Activated CD8-positive, alpha-beta memory T cell treated with anti-CD3 and anti-CD28 coated beads, Interleukin-2, amount 10 ng/mL, durations not matched to agents 7 days and 5 days (primary cell): ENCODE measurements around the gene PGRMC2. TPM values are rescaled to one million over a fixed set of nuclear protein-coding genes. Genes with fewer than 3 reads are reported as not detected.

Experiments
- ATAC-seq: fragments of 150-1000 bp; cut with Tn5 transposase; one replicate; pipeline ENCODE4 v1.10.0; 2021; ENCODE audit warnings: moderate library complexity
- CTCF ChIA-PET: fragments of 350-600 bp; sonication (Branson Sonifier 250); formaldehyde crosslinking; loops from one replicate; lab custom pipeline; 2021; ENCODE audit warnings: antibody characterized with exemption; lab: Charles Lee
- DNase-seq: peaks from one replicate; pipeline ENCODE4 v3.0.0-alpha.2; 2020
- H3K27ac Mint-ChIP-seq: one replicate; pipeline ENCODE4 v1.8.0; 2021; ENCODE audit warnings: mild to moderate bottlenecking, mixed read lengths
- H3K27me3 Mint-ChIP-seq: one replicate; pipeline ENCODE4 v1.8.0; 2021; ENCODE audit warnings: mixed read lengths
- H3K36me3 Mint-ChIP-seq: one replicate; pipeline ENCODE4 v1.8.0; 2021; ENCODE audit warnings: mild to moderate bottlenecking, mixed read lengths
- H3K4me1 Mint-ChIP-seq: one replicate; pipeline ENCODE4 v1.8.0; 2021; ENCODE audit warnings: mixed read lengths
- H3K4me3 Mint-ChIP-seq: one replicate; pipeline ENCODE4 v1.8.0; 2021; ENCODE audit warnings: mild to moderate bottlenecking, moderate library complexity, mixed read lengths
- H3K9me3 Mint-ChIP-seq: one replicate; pipeline ENCODE4 v1.8.0; 2022; ENCODE audit warnings: low read depth, mixed read lengths
- total RNA-seq, 2 experiments: library from RNA; stranded (reverse); gene quantifications; one replicate each; pipeline ENCODE4 v1.2.3, GENCODE V29; 2021

The PGRMC2 gene
- total RNA-seq, 2 experiments from 2014 or later = 35.3 to 35.9 TPM

DNA sequence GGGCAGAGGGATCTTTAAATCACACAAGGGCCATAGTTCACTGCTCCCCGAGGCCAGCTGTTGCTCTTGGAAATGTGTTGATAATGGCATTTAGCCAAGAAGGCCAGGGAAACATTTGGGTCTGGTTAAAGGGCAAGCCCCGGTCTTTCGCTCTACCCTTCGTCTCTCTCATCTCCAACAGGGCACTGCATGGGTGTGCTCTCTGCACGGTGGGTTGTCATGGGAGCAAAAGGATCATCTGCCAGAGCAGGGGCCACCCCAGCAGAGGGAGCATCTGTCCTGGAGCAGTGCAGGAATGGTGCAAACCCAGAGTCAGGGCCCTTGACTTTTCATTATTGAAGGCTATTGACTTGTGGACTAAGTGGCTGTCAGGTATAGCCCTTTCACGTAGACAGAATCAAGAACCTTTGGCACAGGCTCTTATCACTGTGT is 22.7 kb upstream of the PGRMC2 start:
- ATAC-seq = no peak
- H3K4me3 Mint-ChIP-seq = no peak overlapping the region
- no peaks in the 10 kb centered on the region for H3K4me1 Mint-ChIP-seq
- no peak overlapping the region for H3K27ac Mint-ChIP-seq
- H3K36me3 Mint-ChIP-seq = no peaks in the 10 kb centered on the region
- no peaks in the 10 kb centered on the region for H3K9me3 Mint-ChIP-seq
- CTCF ChIA-PET = no interaction called here
- DNase-seq = no peak
- H3K27me3 Mint-ChIP-seq = no peaks in the 10 kb centered on the region

DNA sequence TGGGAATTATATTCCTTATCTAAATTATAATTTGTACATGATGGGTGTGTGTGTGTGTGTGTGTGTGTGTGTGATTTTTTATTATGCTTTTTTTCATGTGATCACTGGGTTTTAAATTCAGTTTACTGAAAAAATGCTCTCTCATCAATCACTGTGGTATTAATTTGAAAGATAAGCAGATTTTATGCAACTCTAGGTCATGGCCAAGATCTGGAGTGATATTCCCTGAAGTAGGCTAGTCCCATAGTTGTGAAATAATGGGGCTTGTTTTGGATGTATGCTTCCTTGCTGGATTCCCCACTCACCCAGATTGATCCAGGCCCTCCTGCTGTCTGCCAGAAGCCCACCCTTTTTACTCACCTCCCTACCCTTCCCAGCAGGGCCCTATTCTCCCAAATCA is 22.0 kb upstream of the PGRMC2 start:
- Mint-ChIP-seq H3K36me3 (no peaks in the 10 kb centered on the region), H3K27ac (no peak overlapping the region), H3K4me3 (no peak overlapping the region), H3K9me3 (no peaks in the 10 kb centered on the region), H3K4me1 (no peaks in the 10 kb centered on the region), H3K27me3 (no peaks in the 10 kb centered on the region)
- DNase-seq (no peak), ATAC-seq (no peak)
- CTCF ChIA-PET = no interaction called here

GRCh38 chr4:128308986-128309385 is 21.4 kb upstream of the PGRMC2 start:
- no peak for DNase-seq
- Mint-ChIP-seq H3K9me3 (no peaks in the 10 kb centered on the region), H3K36me3 (no peaks in the 10 kb centered on the region), H3K4me1 (no peaks in the 10 kb centered on the region), H3K27ac (no peak overlapping the region), H3K4me3 (no peak overlapping the region), H3K27me3 (no peaks in the 10 kb centered on the region)
- CTCF ChIA-PET = no interaction called here
- no peak for ATAC-seq

- Mint-ChIP-seq H3K27ac (no peak overlapping the region), H3K9me3 (no peaks in the 10 kb centered on the region), H3K36me3 (no peaks in the 10 kb centered on the region), H3K4me1 (no peaks in the 10 kb centered on the region), H3K27me3 (no peaks in the 10 kb centered on the region), H3K4me3 (no peak overlapping the region)
- CTCF ChIA-PET = no interaction called here
- no peak for DNase-seq
- ATAC-seq = no peak
These were observed 19.5 kb upstream of the PGRMC2 start for GRCh38 chr4:128307123-128307571.

DNA sequence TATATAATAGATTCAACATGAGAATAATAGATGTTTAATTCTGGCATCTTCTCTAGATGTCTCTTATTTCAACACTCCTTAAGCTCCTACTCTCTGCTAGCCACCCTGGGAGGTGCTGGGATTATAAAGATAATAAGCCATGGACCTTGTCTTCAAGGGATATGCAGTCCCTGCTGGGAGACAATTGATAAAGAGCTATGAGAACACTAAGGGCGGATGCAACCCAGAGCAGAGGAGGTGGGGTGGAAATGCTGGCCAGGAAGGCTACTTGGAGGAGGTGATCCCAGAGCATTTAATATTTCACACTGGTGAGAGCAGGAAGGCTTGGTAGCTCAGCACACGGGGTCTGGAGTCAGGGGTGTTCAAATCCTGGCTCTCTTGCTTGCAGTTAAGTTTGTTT is 18.3 kb upstream of the PGRMC2 start:
- Mint-ChIP-seq H3K27me3 (no peaks in the 10 kb centered on the region), H3K36me3 (peaks cover under 1% of the 10 kb centered on the region), H3K9me3 (no peaks in the 10 kb centered on the region), H3K4me3 (no peak overlapping the region), H3K4me1 (no peaks in the 10 kb centered on the region), H3K27ac (no peak overlapping the region)
- CTCF ChIA-PET = no interaction called here
- ATAC-seq (no peak), DNase-seq (no peak)

DNA sequence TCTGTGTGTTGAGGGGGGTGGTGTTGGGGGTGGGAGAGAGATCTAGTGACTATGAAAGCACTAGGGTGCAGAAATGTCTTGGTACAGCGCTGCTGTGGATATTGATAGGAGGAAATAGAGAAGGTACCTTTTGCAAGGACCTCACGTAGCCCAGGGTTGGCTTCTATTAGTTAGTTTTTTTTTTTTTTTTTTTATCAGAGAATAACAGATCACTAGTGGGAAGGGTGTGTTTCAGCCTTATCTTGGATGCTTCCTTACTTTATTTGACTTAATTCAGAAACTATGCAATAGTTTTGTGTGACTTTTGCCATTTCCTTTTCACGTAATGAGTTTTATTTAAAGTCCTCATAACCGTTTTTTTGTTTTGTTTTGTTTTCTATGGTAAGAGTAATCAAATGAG is 16.4 kb upstream of the PGRMC2 start:
- H3K36me3 Mint-ChIP-seq = peaks cover 2% of the 10 kb centered on the region
- CTCF ChIA-PET = no interaction called here
- no peak overlapping the region for H3K4me3 Mint-ChIP-seq
- no peak for DNase-seq
- H3K27me3 Mint-ChIP-seq = no peaks in the 10 kb centered on the region
- H3K27ac Mint-ChIP-seq = no peak overlapping the region
- no peaks in the 10 kb centered on the region for H3K4me1 Mint-ChIP-seq
- no peak for ATAC-seq
- no peaks in the 10 kb centered on the region for H3K9me3 Mint-ChIP-seq

- Mint-ChIP-seq H3K27me3 (no peaks in the 10 kb centered on the region), H3K27ac (no peak overlapping the region), H3K36me3 (peaks cover 4% of the 10 kb centered on the region), H3K4me1 (no peaks in the 10 kb centered on the region), H3K9me3 (no peaks in the 10 kb centered on the region), H3K4me3 (no peak overlapping the region)
- ATAC-seq (no peak), DNase-seq (no peak)
- CTCF ChIA-PET = no interaction called here
These were observed 15.8 kb upstream of the PGRMC2 start for GRCh38 chr4:128303405-128303785.

DNA sequence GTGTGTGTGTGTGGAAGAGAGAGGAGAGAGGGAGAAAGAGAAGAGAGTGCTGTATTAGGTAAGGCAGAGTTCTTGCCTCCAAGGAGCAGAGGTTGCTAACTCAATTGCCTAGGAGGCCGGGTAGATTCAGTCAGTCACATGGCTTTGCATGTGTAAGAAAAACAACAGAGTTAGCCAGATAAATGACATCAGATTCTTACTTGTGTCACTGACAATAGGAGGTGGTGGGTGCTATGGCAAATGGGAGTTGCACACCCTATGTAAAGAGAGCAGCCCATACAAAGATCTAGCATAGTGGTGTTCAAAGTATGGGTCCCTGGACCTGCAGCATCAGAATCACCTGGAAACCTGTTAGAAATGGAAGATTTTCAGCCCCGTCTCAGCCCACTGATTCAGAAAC is 14.4 kb upstream of the PGRMC2 start:
- Mint-ChIP-seq H3K9me3 (no peaks in the 10 kb centered on the region), H3K4me3 (no peak overlapping the region), H3K4me1 (no peaks in the 10 kb centered on the region), H3K36me3 (peaks cover 4% of the 10 kb centered on the region), H3K27me3 (no peaks in the 10 kb centered on the region), H3K27ac (no peak overlapping the region)
- no peak for ATAC-seq
- DNase-seq = no peak
- CTCF ChIA-PET = no interaction called here

DNA sequence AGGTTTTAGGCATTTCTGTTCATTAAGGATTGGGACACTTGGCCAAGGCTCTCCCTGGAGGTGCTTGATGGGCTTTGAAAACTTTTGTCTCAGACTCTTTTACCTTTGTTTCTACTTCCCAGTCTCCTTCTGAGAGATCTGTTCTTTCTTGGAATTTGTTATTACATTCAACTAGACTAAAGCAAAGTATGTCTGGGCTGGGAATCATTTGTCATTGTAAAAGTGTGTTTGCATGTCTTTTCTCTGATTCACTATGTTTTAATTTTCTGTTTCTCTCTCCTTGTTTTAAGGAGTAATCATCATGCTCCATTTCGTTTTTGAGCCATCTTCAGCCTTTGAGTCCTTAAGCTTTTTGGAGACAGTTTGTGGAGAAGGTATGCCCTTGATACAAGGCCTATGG is 12.2 kb upstream of the PGRMC2 start:
- no peak for ATAC-seq

GRCh38 chr4:128298852-128299251 is 11.2 kb upstream of the PGRMC2 start:
- Mint-ChIP-seq H3K36me3 (peaks cover 5% of the 10 kb centered on the region), H3K27me3 (no peaks in the 10 kb centered on the region), H3K4me3 (no peak overlapping the region), H3K9me3 (no peaks in the 10 kb centered on the region), H3K27ac (no peak overlapping the region), H3K4me1 (no peaks in the 10 kb centered on the region)
- ATAC-seq (no peak), DNase-seq (no peak)
- CTCF ChIA-PET = no interaction called here

More for the DNA sequence above, 12.2 kb upstream of the PGRMC2 start:
- Mint-ChIP-seq H3K9me3 (no peaks in the 10 kb centered on the region), H3K27me3 (no peaks in the 10 kb centered on the region), H3K36me3 (peaks cover 5% of the 10 kb centered on the region), H3K27ac (no peak overlapping the region), H3K4me1 (no peaks in the 10 kb centered on the region), H3K4me3 (no peak overlapping the region)
- DNase-seq = no peak
- CTCF ChIA-PET = no interaction called here

GRCh38 chr4:128298146-128298758 is 10.6 kb upstream of the PGRMC2 start:
- no peak for ATAC-seq
- DNase-seq = no peak
- Mint-ChIP-seq H3K4me1 (no peaks in the 10 kb centered on the region), H3K4me3 (no peak overlapping the region), H3K36me3 (peaks cover 5% of the 10 kb centered on the region), H3K27ac (no peak overlapping the region), H3K9me3 (no peaks in the 10 kb centered on the region), H3K27me3 (no peaks in the 10 kb centered on the region)
- CTCF ChIA-PET = interaction anchor here (1.4 kb wide), 1 partner anchor 16 kb away, joined by 3 read pairs; no protein-coding TSS in a partner anchor

DNA sequence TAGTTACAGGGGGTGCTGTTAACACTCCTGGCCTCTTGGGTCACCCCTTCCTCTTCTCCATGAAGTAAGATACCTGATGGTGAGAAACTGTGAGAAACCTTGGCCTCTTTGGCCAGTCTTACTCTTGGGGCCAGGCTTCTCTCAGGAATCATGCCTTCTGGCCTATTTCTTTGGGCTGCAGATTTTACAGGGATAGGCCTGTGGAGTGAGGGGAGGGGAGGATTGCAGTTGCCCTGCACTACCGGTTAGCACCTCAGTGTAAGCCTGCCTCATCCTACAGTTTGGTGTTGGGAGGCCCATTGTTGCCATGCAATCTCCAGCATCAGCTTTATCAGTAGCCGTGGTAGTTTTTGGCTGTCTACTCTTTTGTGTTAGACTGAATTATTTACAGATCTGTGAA is 7.6 kb upstream of the PGRMC2 start:
- DNase-seq (no peak), ATAC-seq (no peak)
- H3K9me3 Mint-ChIP-seq = no peaks in the 10 kb centered on the region
- no peaks in the 10 kb centered on the region for H3K4me1 Mint-ChIP-seq
- no peak overlapping the region for H3K27ac Mint-ChIP-seq
- CTCF ChIA-PET = no interaction called here
- no peaks in the 10 kb centered on the region for H3K27me3 Mint-ChIP-seq
- peaks cover 3% of the 10 kb centered on the region for H3K36me3 Mint-ChIP-seq
- no peak overlapping the region for H3K4me3 Mint-ChIP-seq

DNA sequence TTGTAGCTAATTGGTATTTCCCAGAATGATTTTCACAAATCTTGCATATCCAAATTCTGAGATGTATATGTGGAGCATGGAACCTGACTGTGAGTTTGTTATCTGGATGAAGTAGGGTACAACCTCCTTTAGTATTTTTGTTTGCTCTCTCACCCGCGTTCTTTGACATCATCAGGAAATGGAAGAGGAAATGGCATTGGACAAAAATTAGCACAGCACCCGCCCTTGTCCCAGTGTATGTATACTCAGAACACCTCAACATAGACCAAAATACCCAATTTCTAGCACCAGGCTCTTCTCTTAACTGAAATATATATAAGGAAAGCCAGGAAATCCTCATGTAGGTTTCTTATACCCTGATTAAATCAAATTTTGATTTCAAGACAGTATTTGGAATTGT is 6.9 kb upstream of the PGRMC2 start:
- peaks cover under 1% of the 10 kb centered on the region for H3K4me1 Mint-ChIP-seq
- CTCF ChIA-PET = no interaction called here

DNA sequence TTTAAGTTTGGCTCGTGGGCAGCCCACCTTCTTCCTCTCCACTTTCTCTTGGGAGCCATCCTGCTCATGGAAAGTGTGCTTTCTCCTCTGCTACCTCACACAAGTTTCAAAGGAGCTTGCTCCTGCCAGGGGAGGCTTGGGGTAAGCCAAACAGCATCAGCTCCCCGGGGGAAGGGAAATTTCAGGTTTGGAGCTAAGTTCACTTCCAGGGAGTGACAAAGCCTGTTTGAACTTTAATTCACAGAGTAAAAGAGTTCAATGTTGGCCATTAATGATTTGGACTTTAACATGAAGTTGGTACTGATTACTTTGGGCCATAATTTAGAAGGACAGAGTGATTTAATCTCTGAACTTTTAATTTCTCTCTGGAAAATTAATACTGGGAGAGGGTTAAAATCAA is 4.7 kb upstream of the PGRMC2 start:
- H3K9me3 Mint-ChIP-seq = no peaks in the 10 kb centered on the region
- DNase-seq = no peak
- H3K4me3 Mint-ChIP-seq = no peak overlapping the region
- peaks cover 1% of the 10 kb centered on the region for H3K36me3 Mint-ChIP-seq
- H3K27ac Mint-ChIP-seq = no peak overlapping the region
- ATAC-seq = no peak
- CTCF ChIA-PET = interaction anchor here (1.1 kb wide), 1 partner anchor 9 kb away, joined by 3 read pairs; no protein-coding TSS in a partner anchor
- H3K27me3 Mint-ChIP-seq = no peaks in the 10 kb centered on the region
- peaks cover 9% of the 10 kb centered on the region for H3K4me1 Mint-ChIP-seq

More for the DNA sequence above, 6.9 kb upstream of the PGRMC2 start:
- DNase-seq (no peak), ATAC-seq (no peak)
- H3K27ac Mint-ChIP-seq = no peak overlapping the region
- H3K36me3 Mint-ChIP-seq = peaks cover 3% of the 10 kb centered on the region
- H3K27me3 Mint-ChIP-seq = no peaks in the 10 kb centered on the region
- no peak overlapping the region for H3K4me3 Mint-ChIP-seq
- H3K9me3 Mint-ChIP-seq = no peaks in the 10 kb centered on the region
